ENCODE data around the gene TRMT44. TPM values are rescaled to one million over a fixed set of nuclear protein-coding genes. Genes with fewer than 3 reads are reported as not detected.

Gene TRMT44, protein sequence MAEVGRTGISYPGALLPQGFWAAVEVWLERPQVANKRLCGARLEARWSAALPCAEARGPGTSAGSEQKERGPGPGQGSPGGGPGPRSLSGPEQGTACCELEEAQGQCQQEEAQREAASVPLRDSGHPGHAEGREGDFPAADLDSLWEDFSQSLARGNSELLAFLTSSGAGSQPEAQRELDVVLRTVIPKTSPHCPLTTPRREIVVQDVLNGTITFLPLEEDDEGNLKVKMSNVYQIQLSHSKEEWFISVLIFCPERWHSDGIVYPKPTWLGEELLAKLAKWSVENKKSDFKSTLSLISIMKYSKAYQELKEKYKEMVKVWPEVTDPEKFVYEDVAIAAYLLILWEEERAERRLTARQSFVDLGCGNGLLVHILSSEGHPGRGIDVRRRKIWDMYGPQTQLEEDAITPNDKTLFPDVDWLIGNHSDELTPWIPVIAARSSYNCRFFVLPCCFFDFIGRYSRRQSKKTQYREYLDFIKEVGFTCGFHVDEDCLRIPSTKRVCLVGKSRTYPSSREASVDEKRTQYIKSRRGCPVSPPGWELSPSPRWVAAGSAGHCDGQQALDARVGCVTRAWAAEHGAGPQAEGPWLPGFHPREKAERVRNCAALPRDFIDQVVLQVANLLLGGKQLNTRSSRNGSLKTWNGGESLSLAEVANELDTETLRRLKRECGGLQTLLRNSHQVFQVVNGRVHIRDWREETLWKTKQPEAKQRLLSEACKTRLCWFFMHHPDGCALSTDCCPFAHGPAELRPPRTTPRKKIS
- total RNA-seq = 17.8 and 17.9 TPM in 2 replicates

DNA sequence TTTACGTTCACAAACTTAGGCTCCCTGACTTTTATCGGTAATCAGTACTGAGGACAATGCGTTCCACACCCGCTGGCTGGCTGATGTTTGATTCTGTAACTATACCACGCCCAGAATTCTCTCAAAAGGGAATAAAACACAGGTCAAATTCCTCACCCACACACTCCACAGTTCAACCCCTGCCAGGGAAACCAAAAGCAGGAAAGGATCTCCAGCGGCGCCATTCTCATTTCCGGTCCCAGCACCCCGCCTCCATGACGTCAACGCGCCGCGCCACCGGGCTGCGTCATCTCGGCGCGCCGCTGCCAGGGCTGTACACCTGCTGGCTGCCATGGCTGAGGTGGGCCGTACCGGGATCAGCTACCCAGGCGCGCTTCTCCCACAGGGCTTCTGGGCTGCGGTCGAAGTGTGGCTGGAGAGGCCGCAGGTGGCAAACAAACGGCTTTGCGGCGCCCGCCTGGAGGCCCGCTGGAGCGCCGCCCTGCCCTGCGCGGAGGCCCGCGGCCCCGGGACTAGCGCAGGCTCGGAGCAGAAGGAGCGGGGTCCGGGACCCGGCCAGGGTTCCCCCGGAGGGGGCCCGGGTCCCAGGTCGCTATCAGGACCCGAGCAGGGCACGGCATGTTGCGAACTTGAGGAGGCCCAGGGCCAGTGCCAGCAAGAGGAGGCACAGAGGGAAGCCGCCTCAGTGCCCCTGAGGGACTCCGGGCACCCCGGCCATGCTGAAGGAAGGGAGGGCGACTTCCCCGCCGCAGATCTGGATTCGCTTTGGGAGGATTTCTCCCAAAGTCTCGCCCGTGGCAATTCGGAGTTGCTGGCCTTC is at the start of gene TRMT44, which contains the start of gene ACOX3:
Gene TRMT44 (plus strand): TSS at position 286 of the 820 bp plus-strand sequence. CDS start 46 bp downstream, at position 332.
Gene ACOX3 (minus strand): TSS at position 232 of the 820 bp plus-strand sequence. CDS start 24,202 bp downstream, outside the sequence.
- peak within 1 kb of the TSS; percentile 96 for H3K4me3 ChIP-seq (ENCODE audit: low read depth, low read length)
- peak; percentile 66 for DNase-seq (ENCODE audit: low read depth)
- TF ChIP-seq, protein P1, sequence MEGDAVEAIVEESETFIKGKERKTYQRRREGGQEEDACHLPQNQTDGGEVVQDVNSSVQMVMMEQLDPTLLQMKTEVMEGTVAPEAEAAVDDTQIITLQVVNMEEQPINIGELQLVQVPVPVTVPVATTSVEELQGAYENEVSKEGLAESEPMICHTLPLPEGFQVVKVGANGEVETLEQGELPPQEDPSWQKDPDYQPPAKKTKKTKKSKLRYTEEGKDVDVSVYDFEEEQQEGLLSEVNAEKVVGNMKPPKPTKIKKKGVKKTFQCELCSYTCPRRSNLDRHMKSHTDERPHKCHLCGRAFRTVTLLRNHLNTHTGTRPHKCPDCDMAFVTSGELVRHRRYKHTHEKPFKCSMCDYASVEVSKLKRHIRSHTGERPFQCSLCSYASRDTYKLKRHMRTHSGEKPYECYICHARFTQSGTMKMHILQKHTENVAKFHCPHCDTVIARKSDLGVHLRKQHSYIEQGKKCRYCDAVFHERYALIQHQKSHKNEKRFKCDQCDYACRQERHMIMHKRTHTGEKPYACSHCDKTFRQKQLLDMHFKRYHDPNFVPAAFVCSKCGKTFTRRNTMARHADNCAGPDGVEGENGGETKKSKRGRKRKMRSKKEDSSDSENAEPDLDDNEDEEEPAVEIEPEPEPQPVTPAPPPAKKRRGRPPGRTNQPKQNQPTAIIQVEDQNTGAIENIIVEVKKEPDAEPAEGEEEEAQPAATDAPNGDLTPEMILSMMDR (conservative IDR thresholded peaks at IDR 0.05; ENCODE audit: low read depth, low read length) = no peak

DNA sequence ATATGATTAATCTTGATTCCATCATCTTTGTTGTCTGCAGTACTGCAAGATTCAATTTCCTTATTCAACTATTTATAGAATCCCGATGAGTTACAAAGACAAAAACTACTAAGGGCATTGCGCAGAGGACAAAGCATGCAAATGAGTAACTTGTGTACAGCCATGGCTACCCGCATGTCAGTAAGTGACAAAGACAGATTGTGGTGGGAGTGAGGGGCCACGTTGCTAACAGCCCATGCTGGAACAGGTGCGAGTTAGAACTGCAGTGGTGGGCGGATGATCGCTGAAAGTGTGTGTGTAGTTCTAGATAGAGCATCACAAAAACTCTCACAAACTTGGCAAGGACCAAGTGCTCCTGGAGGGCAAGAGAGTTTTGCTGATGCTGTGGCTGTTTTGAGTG is 49.5 kb upstream of the TRMT44 start:
- DNase-seq (ENCODE audit: low read depth) = no peak

DNA sequence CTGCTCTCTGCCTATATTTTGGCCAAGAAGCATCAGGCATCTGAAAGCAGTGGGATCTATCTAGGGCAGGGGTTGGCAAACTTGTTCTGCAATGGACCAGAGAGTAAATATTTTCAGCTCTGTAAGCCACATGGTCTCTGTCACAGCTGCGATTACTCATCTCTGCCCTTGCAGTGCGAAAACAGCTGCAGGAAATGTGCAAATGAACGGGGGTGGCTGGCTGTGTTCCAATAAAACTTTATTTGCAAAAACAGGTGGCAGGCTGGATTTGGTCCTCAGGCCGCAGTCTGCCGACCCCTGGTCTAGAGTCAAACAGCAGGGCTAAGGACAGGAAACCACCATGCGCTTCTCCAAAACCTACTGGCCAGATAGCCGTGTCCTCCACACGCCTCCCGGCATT is 48.6 kb upstream of the TRMT44 start:
- TF ChIP-seq, protein P1 (conservative IDR thresholded peaks at IDR 0.05; ENCODE audit: low read depth, low read length) = no peak
- no peak for DNase-seq (ENCODE audit: low read depth)
- no peak overlapping the region for H3K4me3 ChIP-seq (ENCODE audit: low read depth, low read length)

More for the DNA sequence above, 49.5 kb upstream of the TRMT44 start:
- TF ChIP-seq, protein P1 (conservative IDR thresholded peaks at IDR 0.05; ENCODE audit: low read depth, low read length) = no peak
- no peak overlapping the region for H3K4me3 ChIP-seq (ENCODE audit: low read depth, low read length)

DNA sequence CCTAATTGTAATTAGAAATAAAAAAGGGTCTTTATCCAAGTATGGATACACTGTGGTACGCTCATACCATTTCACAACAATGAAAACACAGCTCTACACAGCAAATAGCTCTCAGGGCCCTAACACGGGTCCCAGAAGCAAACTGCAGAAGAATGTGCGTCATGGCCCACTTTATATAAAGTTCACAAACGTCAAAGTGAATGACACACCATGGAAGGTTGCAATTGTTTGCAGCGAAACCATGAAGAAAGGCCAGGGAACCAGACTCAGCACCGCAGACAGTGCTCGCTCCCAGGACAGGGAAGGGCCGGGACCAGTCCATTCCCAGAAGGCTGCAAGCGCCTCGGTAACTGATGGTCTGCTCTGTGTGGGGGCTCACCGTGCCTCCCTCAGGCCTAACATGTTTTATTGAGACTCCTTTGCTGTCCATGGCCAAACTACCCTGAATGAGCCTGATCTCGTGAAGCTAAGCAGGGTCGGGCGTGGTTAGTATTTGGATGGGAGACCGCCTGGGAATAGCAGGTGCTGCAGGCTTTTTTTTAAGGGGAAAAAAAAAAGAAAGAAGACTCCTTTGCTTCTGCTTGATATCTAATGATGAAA is 47.9 kb upstream of the TRMT44 start:
- TF ChIP-seq, protein P1 (conservative IDR thresholded peaks at IDR 0.05; ENCODE audit: low read depth, low read length) = no peak
- no peak overlapping the region for H3K4me3 ChIP-seq (ENCODE audit: low read depth, low read length)
- DNase-seq (ENCODE audit: low read depth) = no peak

DNA sequence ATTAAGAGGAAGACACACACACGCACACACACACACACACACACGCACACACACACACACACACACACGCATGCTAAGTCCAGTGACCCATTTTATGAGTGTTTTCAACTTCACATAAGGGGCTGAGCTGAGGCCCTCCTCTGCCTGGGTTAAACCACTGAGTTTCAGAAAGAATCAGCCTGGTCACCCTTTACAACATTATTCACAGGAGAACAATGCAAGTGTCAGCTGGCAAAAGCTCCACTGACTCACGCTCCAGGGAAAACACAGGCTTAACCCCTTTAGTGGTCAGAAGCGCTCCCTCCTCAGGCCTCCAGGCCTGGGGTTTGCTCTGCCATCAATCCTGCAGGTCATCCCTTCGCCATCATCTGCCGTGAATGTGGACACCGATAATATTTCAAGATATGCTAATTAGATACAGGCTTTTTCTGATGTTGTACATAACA is 47.0 kb upstream of the TRMT44 start:
- peak; percentile 96 for DNase-seq (ENCODE audit: low read depth)
- TF ChIP-seq, protein P1 (conservative IDR thresholded peaks at IDR 0.05; ENCODE audit: low read depth, low read length) = peak; percentile 17
- no peak overlapping the region for H3K4me3 ChIP-seq (ENCODE audit: low read depth, low read length)

DNA sequence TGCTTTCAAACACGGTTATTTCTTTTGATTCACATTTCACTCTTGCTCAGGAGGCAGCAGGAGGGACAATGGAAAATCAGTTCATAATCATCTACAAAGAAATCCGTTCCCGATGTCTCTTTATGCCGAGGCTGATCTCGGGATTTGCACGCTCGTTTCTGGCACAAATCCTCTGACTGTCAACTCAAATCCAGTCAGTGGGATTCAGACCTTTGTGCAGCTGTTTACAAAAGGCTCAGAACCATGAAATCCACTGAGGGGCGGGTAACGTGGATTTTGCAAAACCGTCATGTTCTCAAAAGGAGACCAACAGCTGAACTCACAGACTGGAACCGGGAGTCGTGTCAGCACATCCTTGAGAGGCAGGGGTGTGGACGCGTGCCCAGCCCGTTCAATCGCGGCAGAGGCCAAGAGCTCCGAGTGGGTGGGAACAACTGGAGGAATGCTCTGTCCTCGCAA is 46.5 kb upstream of the TRMT44 start:
- DNase-seq (ENCODE audit: low read depth) = peak; percentile 38
- TF ChIP-seq, protein P1 (conservative IDR thresholded peaks at IDR 0.05; ENCODE audit: low read depth, low read length) = no peak

More for the DNA sequence above, 46.5 kb upstream of the TRMT44 start:
- H3K4me3 ChIP-seq (ENCODE audit: low read depth, low read length) = no peak overlapping the region
